Measurements from ENCODE around the gene MAPT. TPM values are rescaled to one million over a fixed set of nuclear protein-coding genes. Genes with fewer than 3 reads are reported as not detected.
"Not testable (repeated sequence)": the region's sequence is repeated elsewhere in the genome, so short reads cannot be mapped to it uniquely, and the experiment has no call there.

The MAPT gene
- total RNA-seq, 2 experiments from 2014 or later: 0.34 to 0.46 TPM

- POLR2A ChIA-PET: no interaction called here
Observed at GRCh38 chr17:45857977-45858708, 36.2 kb upstream of the MAPT start.

GRCh38 chr17:45861165-45861564 is 33.2 kb upstream of the MAPT start:
- ChIA-PET POLR2A (no interaction called here), CTCF (no interaction called here)

More at GRCh38 chr17:45857977-45858708, 36.2 kb upstream of the MAPT start:
- CTCF ChIA-PET: no interaction called here

GRCh38 chr17:45862127-45862526 is 32.2 kb upstream of the MAPT start:
- POLR2A ChIA-PET: interaction anchor here (0.6 kb wide), 1 partner anchor 1349 kb away, joined by 6 read pairs; no protein-coding TSS in a partner anchor

GRCh38 chr17:45863857-45864654 is 30.3 kb upstream of the MAPT start:
- POLR2A ChIA-PET: no interaction called here

More at GRCh38 chr17:45862127-45862526, 32.2 kb upstream of the MAPT start:
- CTCF ChIA-PET: not testable (repeated sequence)

GRCh38 chr17:45867171-45867570 is 27.2 kb upstream of the MAPT start:
- ChIA-PET CTCF (no interaction called here), POLR2A (no interaction called here)

More at GRCh38 chr17:45863857-45864654, 30.3 kb upstream of the MAPT start:
- CTCF ChIA-PET: no interaction called here

- ChIA-PET CTCF (no interaction called here), POLR2A (no interaction called here)
Observed at GRCh38 chr17:45867702-45868101, 26.7 kb upstream of the MAPT start.

GRCh38 chr17:45868276-45868675 is 26.1 kb upstream of the MAPT start:
- POLR2A ChIA-PET: no interaction called here
- CTCF ChIA-PET: no interaction called here

- ChIA-PET CTCF (no interaction called here), POLR2A (no interaction called here)
Observed at GRCh38 chr17:45869676-45870341, 24.5 kb upstream of the MAPT start.

- ChIA-PET CTCF (no interaction called here), POLR2A (no interaction called here)
Observed at GRCh38 chr17:45870342-45870974, 23.9 kb upstream of the MAPT start.

- CTCF ChIA-PET: no interaction called here
Observed at GRCh38 chr17:45871718-45872117, 22.6 kb upstream of the MAPT start.

GRCh38 chr17:45873728-45874127 is 20.6 kb upstream of the MAPT start:
- ChIA-PET POLR2A (no interaction called here), CTCF (interaction anchor here (0.6 to 0.7 kb wide), 2 partner anchors 45 to 1751 kb away, joined by 3 read pairs; no protein-coding TSS in a partner anchor)

More at GRCh38 chr17:45871718-45872117, 22.6 kb upstream of the MAPT start:
- POLR2A ChIA-PET: no interaction called here

- CTCF ChIA-PET: no interaction called here
- POLR2A ChIA-PET: no interaction called here
Observed at GRCh38 chr17:45874151-45874550, 20.2 kb upstream of the MAPT start.

GRCh38 chr17:45876539-45876938 is 17.8 kb upstream of the MAPT start:
- CTCF ChIA-PET: no interaction called here
- POLR2A ChIA-PET: no interaction called here

- CTCF ChIA-PET: no interaction called here
- POLR2A ChIA-PET: no interaction called here
Observed at GRCh38 chr17:45877467-45877866, 16.9 kb upstream of the MAPT start.

GRCh38 chr17:45883063-45883462 is 11.3 kb upstream of the MAPT start:
- CTCF ChIA-PET: no interaction called here

GRCh38 chr17:45886852-45887251 is 7.5 kb upstream of the MAPT start:
- POLR2A ChIA-PET: no interaction called here
- CTCF ChIA-PET: no interaction called here

More at GRCh38 chr17:45883063-45883462, 11.3 kb upstream of the MAPT start:
- POLR2A ChIA-PET: no interaction called here

GRCh38 chr17:45888392-45888791 is 6.0 kb upstream of the MAPT start:
- POLR2A ChIA-PET: no interaction called here
- CTCF ChIA-PET: no interaction called here

- CTCF ChIA-PET: interaction anchor here (1.3 kb wide), 1 partner anchor 10 kb away, joined by 3 read pairs; no protein-coding TSS in a partner anchor
Observed at GRCh38 chr17:45889579-45889978, 4.8 kb upstream of the MAPT start.

GRCh38 chr17:45893725-45894021 is 681 bp upstream of the MAPT start:
- CTCF ChIA-PET: interaction anchor here (0.5 to 2.0 kb wide), 4 partner anchors 14 to 273 kb away, joined by 3 to 15 read pairs (median 3); no protein-coding TSS in a partner anchor
- POLR2A ChIA-PET: no interaction called here

More at GRCh38 chr17:45889579-45889978, 4.8 kb upstream of the MAPT start:
- POLR2A ChIA-PET: no interaction called here

GRCh38 chr17:45895304-45895968 is 1.1 kb downstream of the MAPT start:
- ChIA-PET CTCF (interaction anchor here (0.6 kb wide), 1 partner anchor 538 kb away, joined by 3 read pairs; no protein-coding TSS in a partner anchor), POLR2A (no interaction called here)

Measured in activated CD8-positive, alpha-beta memory T cell treated with anti-CD3 and anti-CD28 coated beads for 36 hours (primary cell).